Fibroblast of lung (primary cell): ENCODE measurements around the gene CFAP73. TPM values are rescaled to one million over a fixed set of nuclear protein-coding genes. Genes with fewer than 3 reads are reported as not detected.

Source experiments
- DNase-seq, 2 donors: peaks; one replicate each; pipeline versions ENCODE4 v3.0.0 to v3.0.0-alpha.2; 2010; ENCODE audit warnings: low read depth in 2 of 2
- H2AFZ ChIP-seq: 2 replicates; pipeline ENCODE4 v1.5.1; 2012; ENCODE audit warnings: low read length, control low read depth, inconsistent platforms
- H3K27ac ChIP-seq: 2 replicates; pipeline ENCODE4 v1.5.1; 2011; ENCODE audit warnings: low read length, control low read depth; ENCODE audit not compliant: insufficient read depth
- H3K27me3 ChIP-seq: 2 replicates; pipeline ENCODE4 v1.5.1; 2011; ENCODE audit warnings: mild to moderate bottlenecking, low read length; ENCODE audit not compliant: control insufficient read depth, insufficient read depth
- H3K36me3 ChIP-seq: 2 replicates; pipeline ENCODE4 v1.5.1; 2011; ENCODE audit warnings: low read length; ENCODE audit not compliant: control insufficient read depth, insufficient read depth
- H3K4me1 ChIP-seq: 2 replicates; pipeline ENCODE4 v1.5.1; 2011; ENCODE audit warnings: low read length; ENCODE audit not compliant: control insufficient read depth, insufficient read depth; ENCODE audit errors: extremely low read depth
- H3K4me2 ChIP-seq: 2 replicates; pipeline ENCODE4 v1.5.1; 2011; ENCODE audit warnings: low read length, control low read depth; ENCODE audit not compliant: insufficient read depth; ENCODE audit errors: extremely low read depth
- H3K4me3 ChIP-seq, 4 experiments: fragments of 200-600 bp in 1 of 4; sonication (generic) in 1 of 4; replicated peaks in 1 of 4; 2 replicates each; pipeline ENCODE4 v1.5.1; 2011 to 2016; ENCODE audit warnings: low read length in 4 of 4, low read depth in 3 of 4, mild to moderate bottlenecking in 3 of 4, control low read depth in 2 of 4, inconsistent platforms in 1 of 4, mixed read lengths in 1 of 4; ENCODE audit not compliant: insufficient read depth in 1 of 4; ENCODE audit errors: control extremely low read depth in 1 of 4
- H3K79me2 ChIP-seq: 2 replicates; pipeline ENCODE4 v1.5.1; 2012; ENCODE audit warnings: mild to moderate bottlenecking, low read length, inconsistent platforms; ENCODE audit not compliant: control insufficient read depth, insufficient read depth
- H3K9ac ChIP-seq: 2 replicates; pipeline ENCODE4 v1.5.1; 2011; ENCODE audit warnings: mild to moderate bottlenecking, low read length, control low read depth; ENCODE audit not compliant: insufficient read depth
- H3K9me3 ChIP-seq: 2 replicates; pipeline ENCODE4 v1.5.1; 2012; ENCODE audit warnings: low read depth, low read length; ENCODE audit not compliant: control insufficient read depth, insufficient read depth
- H4K20me1 ChIP-seq: 2 replicates; pipeline ENCODE4 v1.5.1; 2011; ENCODE audit warnings: low read length; ENCODE audit not compliant: control insufficient read depth, insufficient read depth; ENCODE audit errors: extremely low read depth
- CTCF ChIP-seq, 2 donors: IDR thresholded peaks in 1 of 2; conservative IDR thresholded peaks in 1 of 2; 1 replicate in 1 of 2; 2 replicates in 1 of 2; pipeline ENCODE4 v1.5.1; 2011 to 2012; ENCODE audit warnings: low read length in 2 of 2, control low read depth in 1 of 2, inconsistent platforms in 1 of 2, low read depth in 1 of 2, mild to moderate bottlenecking in 1 of 2
- EZH2 ChIP-seq: IDR thresholded peaks from 2 replicates; pipeline ENCODE4 v1.5.1; 2012; ENCODE audit warnings: low read length, control low read depth, mild to moderate bottlenecking; ENCODE audit errors: missing control alignments
- polyA plus RNA-seq, 2 donors: library from polyadenylated mRNA; depleted of rRNA in 1 of 2; stranded (reverse) in 1 of 2; unstranded in 1 of 2; fragments of >200 nt; gene quantifications; 2 replicates each; pipeline ENCODE4 v1.2.1, GENCODE V29; 2011 to 2012; ENCODE audit warnings: missing spikeins in 1 of 2
- total RNA-seq: library from RNA; depleted of rRNA; stranded (reverse); fragments of >200 nt; gene quantifications from 2 replicates; pipeline ENCODE4 v1.2.1, GENCODE V29; 2014

The CFAP73 gene
- total and polyA plus RNA-seq, 2 donors (not counting 1 experiment from before 2014, with no cell fraction given) = not detected

GRCh38 chr12:113186666-113187325 is 37.3 kb downstream of the CFAP73 start:
- H3K4me2 ChIP-seq = peak overlapping the region; percentile 7
- no peak for TF ChIP-seq EZH2
- no peak for TF ChIP-seq CTCF (conservative IDR thresholded peaks at IDR 0.05 in 1 of 2, IDR thresholded peaks at IDR 0.05 in 1 of 2; ENCODE audit: low read depth in 1 of 2, low read length in 2 of 2)
- peaks cover 10% of the 10 kb centered on the region for H3K4me1 ChIP-seq
- no peak overlapping the region for H2AFZ ChIP-seq
- H3K9ac ChIP-seq = no peak overlapping the region
- no peak for DNase-seq
- no peaks in the 10 kb centered on the region for H4K20me1 ChIP-seq
- H3K79me2 ChIP-seq = peaks cover 28% of the 10 kb centered on the region
- no peak overlapping the region for H3K27ac ChIP-seq
- H3K27me3 ChIP-seq = no peaks in the 10 kb centered on the region
- H3K36me3 ChIP-seq = peaks cover 2% of the 10 kb centered on the region
- H3K4me3 ChIP-seq = peak overlapping the region in 2 of 4 experiments; percentile 93 to 94
- no peaks in the 10 kb centered on the region for H3K9me3 ChIP-seq

- Histone ChIP-seq H4K20me1 (no peaks in the 10 kb centered on the region), H3K9me3 (no peaks in the 10 kb centered on the region), H3K36me3 (peaks cover 4% of the 10 kb centered on the region), H3K4me2 (no peak overlapping the region), H3K4me1 (peaks cover 12% of the 10 kb centered on the region), H3K4me3 (no peak overlapping the region), H2AFZ (no peak overlapping the region), H3K27ac (no peak overlapping the region), H3K9ac (no peak overlapping the region), H3K27me3 (no peaks in the 10 kb centered on the region), H3K79me2 (peaks cover 8% of the 10 kb centered on the region)
- no peak for DNase-seq
- TF ChIP-seq CTCF (conservative IDR thresholded peaks at IDR 0.05 in 1 of 2, IDR thresholded peaks at IDR 0.05 in 1 of 2; ENCODE audit: low read depth in 1 of 2, low read length in 2 of 2) (no peak), EZH2 (no peak)
These were observed 39.8 kb downstream of the CFAP73 start for GRCh38 chr12:113189361-113189760.

GRCh38 chr12:113190761-113191160 is 41.2 kb downstream of the CFAP73 start:
- Histone ChIP-seq H3K4me2 (no peak overlapping the region), H3K4me3 (no peak overlapping the region)
- peak; percentile 42 to 57 for DNase-seq

More at GRCh38 chr12:113190761-113191160, 41.2 kb downstream of the CFAP73 start:
- no peaks in the 10 kb centered on the region for H3K27me3 ChIP-seq
- H3K9me3 ChIP-seq = no peaks in the 10 kb centered on the region
- H3K36me3 ChIP-seq = peaks cover 4% of the 10 kb centered on the region
- no peaks in the 10 kb centered on the region for H4K20me1 ChIP-seq
- no peak overlapping the region for H3K9ac ChIP-seq
- peaks cover 7% of the 10 kb centered on the region for H3K79me2 ChIP-seq
- no peak for TF ChIP-seq EZH2
- TF ChIP-seq CTCF (conservative IDR thresholded peaks at IDR 0.05 in 1 of 2, IDR thresholded peaks at IDR 0.05 in 1 of 2; ENCODE audit: low read depth in 1 of 2, low read length in 2 of 2) = no peak
- H2AFZ ChIP-seq = no peak overlapping the region
- peaks cover 21% of the 10 kb centered on the region for H3K4me1 ChIP-seq
- no peak overlapping the region for H3K27ac ChIP-seq
